Measurements from ENCODE around the gene SPAG16.

DNA sequence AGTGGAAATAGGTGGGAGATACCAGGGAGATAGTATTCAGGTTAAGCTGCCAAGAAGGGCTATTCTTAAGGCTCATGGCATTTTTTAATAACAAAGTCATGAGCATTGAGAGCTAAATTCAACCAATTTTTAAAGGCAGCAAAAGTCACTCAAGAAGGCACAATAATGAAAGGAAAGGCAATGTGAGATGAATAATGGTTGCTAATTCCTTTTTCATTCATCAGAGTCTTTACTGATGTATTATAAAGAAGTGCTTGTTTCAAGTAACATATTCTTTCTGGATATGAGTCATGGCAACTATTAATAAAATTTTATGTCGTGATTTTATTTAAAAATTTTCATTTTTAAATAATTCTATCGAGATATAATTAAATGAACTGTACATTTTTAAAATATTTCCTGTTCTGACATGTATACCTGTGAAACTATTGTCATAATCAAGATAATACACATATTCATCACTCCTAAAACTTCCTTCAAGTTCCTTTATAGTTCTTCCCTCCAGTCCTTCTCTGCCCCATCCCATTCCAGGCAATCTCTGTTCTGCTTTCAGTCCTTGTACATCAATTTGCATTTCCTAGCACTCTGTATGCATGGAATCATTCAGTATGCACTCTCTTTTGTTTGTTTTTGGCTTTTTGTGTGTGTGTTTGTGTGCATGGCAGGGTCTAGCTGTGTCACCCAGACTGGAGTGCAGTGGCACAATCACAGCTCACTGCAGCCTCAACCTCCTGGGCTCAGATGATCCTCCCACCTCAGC is 1167.4 kb downstream of the SPAG16 start:
- TF ChIP-seq, protein P1, sequence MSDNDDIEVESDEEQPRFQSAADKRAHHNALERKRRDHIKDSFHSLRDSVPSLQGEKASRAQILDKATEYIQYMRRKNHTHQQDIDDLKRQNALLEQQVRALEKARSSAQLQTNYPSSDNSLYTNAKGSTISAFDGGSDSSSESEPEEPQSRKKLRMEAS (IDR thresholded peaks at IDR 0.05), result no peak
- TF ChIP-seq, protein P2, sequence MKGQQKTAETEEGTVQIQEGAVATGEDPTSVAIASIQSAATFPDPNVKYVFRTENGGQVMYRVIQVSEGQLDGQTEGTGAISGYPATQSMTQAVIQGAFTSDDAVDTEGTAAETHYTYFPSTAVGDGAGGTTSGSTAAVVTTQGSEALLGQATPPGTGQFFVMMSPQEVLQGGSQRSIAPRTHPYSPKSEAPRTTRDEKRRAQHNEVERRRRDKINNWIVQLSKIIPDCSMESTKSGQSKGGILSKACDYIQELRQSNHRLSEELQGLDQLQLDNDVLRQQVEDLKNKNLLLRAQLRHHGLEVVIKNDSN (IDR thresholded peaks at IDR 0.05), result no peak
- TF ChIP-seq ZBTB7A (IDR thresholded peaks at IDR 0.05; ENCODE audit: low read depth) (no peak), EGR1 (IDR thresholded peaks at IDR 0.05) (no peak), RAD21 (IDR thresholded peaks at IDR 0.05; ENCODE audit: low read depth) (no peak), EP300 (IDR thresholded peaks at IDR 0.05; ENCODE audit: borderline replicate concordance) (no peak), CEBPB (IDR thresholded peaks at IDR 0.05) (no peak), YY1 (IDR thresholded peaks at IDR 0.05; ENCODE audit: low read depth) (no peak), TEAD4 (IDR thresholded peaks at IDR 0.05) (no peak), FOXM1 (IDR thresholded peaks at IDR 0.05; ENCODE audit: borderline replicate concordance, low read depth) (no peak), TAF1 (IDR thresholded peaks at IDR 0.05; ENCODE audit: low read depth) (no peak), CREB1 (IDR thresholded peaks at IDR 0.05; ENCODE audit: low read depth) (no peak), TCF12 (IDR thresholded peaks at IDR 0.05; ENCODE audit: low read depth) (no peak)
- TF ChIP-seq, protein P3, sequence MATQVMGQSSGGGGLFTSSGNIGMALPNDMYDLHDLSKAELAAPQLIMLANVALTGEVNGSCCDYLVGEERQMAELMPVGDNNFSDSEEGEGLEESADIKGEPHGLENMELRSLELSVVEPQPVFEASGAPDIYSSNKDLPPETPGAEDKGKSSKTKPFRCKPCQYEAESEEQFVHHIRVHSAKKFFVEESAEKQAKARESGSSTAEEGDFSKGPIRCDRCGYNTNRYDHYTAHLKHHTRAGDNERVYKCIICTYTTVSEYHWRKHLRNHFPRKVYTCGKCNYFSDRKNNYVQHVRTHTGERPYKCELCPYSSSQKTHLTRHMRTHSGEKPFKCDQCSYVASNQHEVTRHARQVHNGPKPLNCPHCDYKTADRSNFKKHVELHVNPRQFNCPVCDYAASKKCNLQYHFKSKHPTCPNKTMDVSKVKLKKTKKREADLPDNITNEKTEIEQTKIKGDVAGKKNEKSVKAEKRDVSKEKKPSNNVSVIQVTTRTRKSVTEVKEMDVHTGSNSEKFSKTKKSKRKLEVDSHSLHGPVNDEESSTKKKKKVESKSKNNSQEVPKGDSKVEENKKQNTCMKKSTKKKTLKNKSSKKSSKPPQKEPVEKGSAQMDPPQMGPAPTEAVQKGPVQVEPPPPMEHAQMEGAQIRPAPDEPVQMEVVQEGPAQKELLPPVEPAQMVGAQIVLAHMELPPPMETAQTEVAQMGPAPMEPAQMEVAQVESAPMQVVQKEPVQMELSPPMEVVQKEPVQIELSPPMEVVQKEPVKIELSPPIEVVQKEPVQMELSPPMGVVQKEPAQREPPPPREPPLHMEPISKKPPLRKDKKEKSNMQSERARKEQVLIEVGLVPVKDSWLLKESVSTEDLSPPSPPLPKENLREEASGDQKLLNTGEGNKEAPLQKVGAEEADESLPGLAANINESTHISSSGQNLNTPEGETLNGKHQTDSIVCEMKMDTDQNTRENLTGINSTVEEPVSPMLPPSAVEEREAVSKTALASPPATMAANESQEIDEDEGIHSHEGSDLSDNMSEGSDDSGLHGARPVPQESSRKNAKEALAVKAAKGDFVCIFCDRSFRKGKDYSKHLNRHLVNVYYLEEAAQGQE (IDR thresholded peaks at IDR 0.05; ENCODE audit: low read depth), result no peak

All from Ishikawa (cell line).